Retinal pigment epithelial cell (primary cell): Measurements from ENCODE around the gene FBLN1.

Experiments used
- DNase-seq: peaks from one replicate; pipeline ENCODE4 v3.0.0-alpha.2; 2010; ENCODE audit warnings: low read depth
- H3K4me3 ChIP-seq: 2 replicates; pipeline ENCODE4 v1.5.1; 2011; ENCODE audit warnings: mild to moderate bottlenecking, low read length, control low read depth, moderate library complexity
- CTCF ChIP-seq: conservative IDR thresholded peaks from 2 replicates; pipeline ENCODE4 v1.5.1; 2011; ENCODE audit warnings: low read depth, low read length, control low read depth, inconsistent platforms

The FBLN1 gene

GRCh38 chr22:45496451-45496941, 6.2 kb upstream of the FBLN1 start:
- TF ChIP-seq CTCF: no peak
- no peak for DNase-seq
- no peak overlapping the region for H3K4me3 ChIP-seq

GRCh38 chr22:45497351-45498145, 5.1 kb upstream of the FBLN1 start:
- no peak for DNase-seq
- no peak for TF ChIP-seq CTCF

GRCh38 chr22:45499746-45500145, 2.9 kb upstream of the FBLN1 start:
- TF ChIP-seq CTCF: no peak
- no peak overlapping the region for H3K4me3 ChIP-seq
- no peak for DNase-seq

More at GRCh38 chr22:45497351-45498145, 5.1 kb upstream of the FBLN1 start:
- H3K4me3 ChIP-seq: no peak overlapping the region

- DNase-seq: no peak
- TF ChIP-seq CTCF: no peak
- peak overlapping the region; percentile 44 for H3K4me3 ChIP-seq
Measured at GRCh38 chr22:45503050-45503815, 550 bp downstream of the FBLN1 start.

GRCh38 chr22:45503816-45504372, 1.2 kb downstream of the FBLN1 start:
- peak overlapping the region; percentile 44 for H3K4me3 ChIP-seq
- no peak for DNase-seq

More at GRCh38 chr22:45503816-45504372, 1.2 kb downstream of the FBLN1 start:
- no peak for TF ChIP-seq CTCF
